PFSK-1 (cell line): ENCODE data around the gene SLC15A4.

Experiments
- POLR2AphosphoS5 ChIP-seq: IDR thresholded peaks from 2 replicates; pipeline ENCODE4 v1.6.1; 2012; ENCODE audit warnings: low read depth, mild to moderate bottlenecking, control low read depth, low read length, moderate library complexity
- REST ChIP-seq, 2 experiments: IDR thresholded peaks; 2 replicates each; pipeline versions ENCODE4 v1.6.1 to v1.8.0; 2011 to 2012; ENCODE audit warnings: low read depth in 2 of 2, low read length in 2 of 2, control low read depth in 1 of 2, inconsistent platforms in 1 of 2, mild to moderate bottlenecking in 1 of 2, moderate library complexity in 1 of 2; ENCODE audit not compliant: insufficient read depth in 1 of 2
- TAF1 ChIP-seq: IDR thresholded peaks from 2 replicates; pipeline ENCODE4 v1.6.1; 2012; ENCODE audit warnings: low read length, control low read depth, borderline replicate concordance; ENCODE audit not compliant: insufficient read depth

- no peak for TF ChIP-seq TAF1
- TF ChIP-seq REST (IDR thresholded peaks at IDR 0.05; ENCODE audit: insufficient read depth in 1 of 2, low read depth in 2 of 2, low read length in 2 of 2): no peak
- TF ChIP-seq POLR2AphosphoS5: no peak
Observed at GRCh38 chr12:128795530-128796361, 28.0 kb downstream of the SLC15A4 start.
